Frontal cortex (tissue), 4 donors: ENCODE data around the gene RBM4B. TPM values are rescaled to one million over a fixed set of nuclear protein-coding genes. Genes with fewer than 3 reads are reported as not detected.

ENCODE experiments used
- DNase-seq, 2 donors: peaks; one replicate each; pipeline ENCODE4 v3.0.0; 2012; ENCODE audit warnings: low spot score in 2 of 2
- FAIRE-seq: peaks from 2 replicates; lab custom pipeline; 2012; peaks lifted over from hg19 to GRCh38; lab: Jason Lieb, UNC
- total RNA-seq: library from RNA; depleted of rRNA; stranded (reverse); fragments of >200 nt; gene quantifications from one replicate; pipeline ENCODE4 v1.2.3, GENCODE V29; 2014
- donor health status: control.
- donor health status: control.
- donor health status: control.

Gene RBM4B
- total RNA-seq, 1 donor from 2014 or later: 102 TPM

GRCh38 chr11:66688561-66689534 is 11.2 kb upstream of the RBM4B start:
- no peak for FAIRE-seq
- DNase-seq: no peak

GRCh38 chr11:66687831-66688281 is 10.2 kb upstream of the RBM4B start:
- FAIRE-seq (no peak), DNase-seq (no peak)

GRCh38 chr11:66686801-66687750 is 9.4 kb upstream of the RBM4B start:
- FAIRE-seq (no peak), DNase-seq (no peak)

GRCh38 chr11:66686100-66686785 is 8.6 kb upstream of the RBM4B start:
- DNase-seq (no peak), FAIRE-seq (no peak)

- DNase-seq (no peak), FAIRE-seq (no peak)
These were observed 7.8 kb upstream of the RBM4B start for GRCh38 chr11:66685276-66686099.

GRCh38 chr11:66684635-66685034 is 6.9 kb upstream of the RBM4B start:
- FAIRE-seq: no peak

GRCh38 chr11:66683877-66684276 is 6.2 kb upstream of the RBM4B start:
- DNase-seq: no peak
- FAIRE-seq: no peak

More at GRCh38 chr11:66684635-66685034, 6.9 kb upstream of the RBM4B start:
- no peak for DNase-seq

GRCh38 chr11:66680966-66681645 is 3.4 kb upstream of the RBM4B start:
- FAIRE-seq: no peak
- DNase-seq: no peak

- no peak for DNase-seq
- no peak for FAIRE-seq
These were observed 622 bp downstream of the RBM4B start for GRCh38 chr11:66676931-66677598.

- DNase-seq (no peak), FAIRE-seq (no peak)
These were observed 1.3 kb downstream of the RBM4B start for GRCh38 chr11:66676282-66676919.

GRCh38 chr11:66674964-66675602 is 2.6 kb downstream of the RBM4B start:
- DNase-seq (no peak), FAIRE-seq (no peak)

- no peak for FAIRE-seq
- no peak for DNase-seq
These were observed 6.9 kb downstream of the RBM4B start for GRCh38 chr11:66670816-66671215.

GRCh38 chr11:66665369-66665768 is 12.3 kb downstream of the RBM4B start:
- no peak for FAIRE-seq
- DNase-seq: no peak

- DNase-seq (no peak), FAIRE-seq (no peak)
These were observed 13.9 kb downstream of the RBM4B start for GRCh38 chr11:66663741-66664296.

GRCh38 chr11:66659763-66660162 is 17.9 kb downstream of the RBM4B start:
- FAIRE-seq: no peak
- DNase-seq: no peak

- no peak for FAIRE-seq
- no peak for DNase-seq
These were observed 24.6 kb downstream of the RBM4B start for GRCh38 chr11:66653123-66653522.

- DNase-seq (no peak), FAIRE-seq (no peak)
These were observed 25.0 kb downstream of the RBM4B start for GRCh38 chr11:66652651-66653050.
